CD1c-positive myeloid dendritic cell (primary cell): ENCODE results near the gene SRGAP1.
"Not testable (repeated sequence)": the region's sequence is repeated elsewhere in the genome, so short reads cannot be mapped to it uniquely, and the experiment has no call there.

Experiments used
- DNase-seq: peaks from one replicate; pipeline ENCODE4 v3.0.0-alpha.2; 2016; ENCODE audit errors: extremely low spot score

Gene SRGAP1

GRCh38 chr12:64007853-64008252 lies 163.4 kb downstream of the SRGAP1 start:
- DNase-seq, result no peak

- no peak for DNase-seq
Observed at GRCh38 chr12:64008596-64008995, 164.1 kb downstream of the SRGAP1 start.

GRCh38 chr12:64009321-64010068 lies 165.0 kb downstream of the SRGAP1 start:
- no peak for DNase-seq

- no peak for DNase-seq
Observed at GRCh38 chr12:64010069-64010686, 165.7 kb downstream of the SRGAP1 start.

GRCh38 chr12:64016521-64016920 lies 172.0 kb downstream of the SRGAP1 start:
- no peak for DNase-seq

GRCh38 chr12:64018116-64018515 lies 173.6 kb downstream of the SRGAP1 start:
- DNase-seq, result not testable (repeated sequence)

- no peak for DNase-seq
Observed at GRCh38 chr12:64018524-64018923, 174.0 kb downstream of the SRGAP1 start.

GRCh38 chr12:64019101-64019500 lies 174.6 kb downstream of the SRGAP1 start:
- no peak for DNase-seq

- DNase-seq, result no peak
Observed at GRCh38 chr12:64019654-64020053, 175.2 kb downstream of the SRGAP1 start.

GRCh38 chr12:64025174-64025958 lies 180.9 kb downstream of the SRGAP1 start:
- DNase-seq, result no peak

GRCh38 chr12:64027311-64027710 lies 182.8 kb downstream of the SRGAP1 start:
- no peak for DNase-seq

GRCh38 chr12:64028541-64028940 lies 184.0 kb downstream of the SRGAP1 start:
- DNase-seq, result no peak

- no peak for DNase-seq
Observed at GRCh38 chr12:64029013-64029857, 184.7 kb downstream of the SRGAP1 start.

GRCh38 chr12:64030155-64030554 lies 185.7 kb downstream of the SRGAP1 start:
- no peak for DNase-seq

- DNase-seq, result peak; percentile 31
Observed at GRCh38 chr12:64034056-64034455, 189.6 kb downstream of the SRGAP1 start.

GRCh38 chr12:64034901-64035576 lies 190.5 kb downstream of the SRGAP1 start:
- DNase-seq, result peak; percentile 47

- DNase-seq, result no peak
Observed at GRCh38 chr12:64036414-64036813, 191.9 kb downstream of the SRGAP1 start.

GRCh38 chr12:64039281-64039871 lies 194.9 kb downstream of the SRGAP1 start:
- DNase-seq, result no peak

GRCh38 chr12:64042911-64043310 lies 198.4 kb downstream of the SRGAP1 start:
- no peak for DNase-seq

- no peak for DNase-seq
Observed at GRCh38 chr12:64044191-64044590, 199.7 kb downstream of the SRGAP1 start.

- DNase-seq, result no peak
Observed at GRCh38 chr12:64051057-64051456, 206.6 kb downstream of the SRGAP1 start.
